Tibial nerve (tissue), 4 donors: ENCODE results near the gene TAS2R60. TPM values are rescaled to one million over a fixed set of nuclear protein-coding genes. Genes with fewer than 3 reads are reported as not detected.
"Not testable (repeated sequence)": the region's sequence is repeated elsewhere in the genome, so short reads cannot be mapped to it uniquely, and the experiment has no call there.

Experiments used
- DNase-seq, 2 donors: peaks; one replicate each; pipeline ENCODE4 v3.0.0-alpha.2; 2019; ENCODE audit warnings: low spot score in 2 of 2
- H3K27ac ChIP-seq, 4 donors: fragments of 200-600 bp; sonication (generic) in 3 of 4; one replicate each; pipeline ENCODE4 v1.5.1; 2017 to 2019; ENCODE audit warnings: mild to moderate bottlenecking in 1 of 4
- H3K27me3 ChIP-seq, 2 donors: fragments of 200-600 bp; sonication (generic) in 1 of 2; one replicate each; pipeline versions ENCODE4 v1.5.1 to v1.6.0; 2017 to 2019
- H3K36me3 ChIP-seq, 3 donors: fragments of 200-600 bp; sonication (generic); one replicate each; pipeline ENCODE4 v1.5.1; 2018 to 2019
- H3K4me1 ChIP-seq, 4 donors: fragments of 200-600 bp; sonication (generic) in 3 of 4; one replicate each; pipeline ENCODE4 v1.5.1; 2017 to 2019
- H3K4me3 ChIP-seq, 4 donors: fragments of 200-600 bp; sonication (generic) in 3 of 4; one replicate each; pipeline ENCODE4 v1.5.1; 2017 to 2019; ENCODE audit warnings: mild to moderate bottlenecking in 1 of 4, moderate library complexity in 1 of 4
- H3K9me3 ChIP-seq, 4 donors: fragments of 200-600 bp; sonication (generic) in 3 of 4; one replicate each; pipeline ENCODE4 v1.5.1; 2017 to 2019
- EP300 ChIP-seq, 2 donors: sonication (generic); formaldehyde crosslinking; IDR thresholded peaks; one replicate each; pipeline ENCODE4 v1.6.1; 2017; ENCODE audit warnings: antibody characterized with exemption in 2 of 2, mild to moderate bottlenecking in 1 of 2
- POLR2A ChIP-seq, 2 donors: fragments of 450-650 bp; IDR thresholded peaks; one replicate each; pipeline ENCODE4 v1.6.1; 2017; ENCODE audit warnings: antibody characterized with exemption in 2 of 2, mild to moderate bottlenecking in 2 of 2, moderate library complexity in 2 of 2
- WGBS, 2 donors: methylation state at CpG; one replicate each; pipeline ENCODE4 v1.1.5; 2018; 5-methylcytosine and 5-hydroxymethylcytosine counted together
- total RNA-seq, 4 donors: library from RNA; depleted of rRNA; stranded (reverse); fragments of >200 nt; gene quantifications; one replicate each; pipeline ENCODE4 v1.1.0, GENCODE V29; 2016
- TF ChIP-seq, protein P1 (sequence below), 5 experiments: fragments of 200-600 bp in 3 of 5; fragments of 450-650 bp in 2 of 5; sonication (generic) in 3 of 5; IDR thresholded peaks; one replicate each; pipeline ENCODE4 v1.5.1; 2016 to 2019; ENCODE audit warnings: antibody characterized with exemption in 5 of 5, mild to moderate bottlenecking in 3 of 5, moderate library complexity in 2 of 5

Gene TAS2R60
- total RNA-seq, 4 donors from 2014 or later = not detected

DNA sequence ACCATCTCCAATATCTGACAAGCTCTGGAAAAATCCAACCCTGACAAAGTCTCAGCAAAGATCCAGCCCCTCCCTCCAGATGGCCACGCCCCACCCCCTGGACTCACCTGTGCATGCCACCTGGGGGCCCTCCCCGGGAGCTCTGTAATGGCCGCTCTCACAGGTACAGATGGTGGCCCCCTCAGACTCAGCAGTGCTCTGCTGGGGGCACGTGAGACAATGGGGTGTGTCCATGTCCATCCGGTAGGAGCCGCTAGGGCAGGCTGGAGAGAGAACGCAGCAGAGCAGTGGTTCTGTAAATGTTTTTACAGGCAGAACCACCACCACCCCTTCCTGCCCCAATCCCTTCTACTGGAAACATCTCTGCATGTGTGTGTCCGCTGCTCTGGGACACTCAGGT, 44.1 kb upstream of the TAS2R60 start:
- Histone ChIP-seq H3K36me3 (no peaks in the 10 kb centered on the region), H3K4me1 (peaks cover 0 to 18% (median 3%) of the 10 kb centered on the region in 4 donors), H3K4me3 (no peak overlapping the region), H3K9me3 (no peaks in the 10 kb centered on the region), H3K27ac (no peak overlapping the region), H3K27me3 (no peaks in the 10 kb centered on the region)
- no peak for DNase-seq
- TF ChIP-seq EP300 (IDR thresholded peaks at IDR 0.05) (no peak), POLR2A (IDR thresholded peaks at IDR 0.05) (no peak)
- TF ChIP-seq, protein P1, sequence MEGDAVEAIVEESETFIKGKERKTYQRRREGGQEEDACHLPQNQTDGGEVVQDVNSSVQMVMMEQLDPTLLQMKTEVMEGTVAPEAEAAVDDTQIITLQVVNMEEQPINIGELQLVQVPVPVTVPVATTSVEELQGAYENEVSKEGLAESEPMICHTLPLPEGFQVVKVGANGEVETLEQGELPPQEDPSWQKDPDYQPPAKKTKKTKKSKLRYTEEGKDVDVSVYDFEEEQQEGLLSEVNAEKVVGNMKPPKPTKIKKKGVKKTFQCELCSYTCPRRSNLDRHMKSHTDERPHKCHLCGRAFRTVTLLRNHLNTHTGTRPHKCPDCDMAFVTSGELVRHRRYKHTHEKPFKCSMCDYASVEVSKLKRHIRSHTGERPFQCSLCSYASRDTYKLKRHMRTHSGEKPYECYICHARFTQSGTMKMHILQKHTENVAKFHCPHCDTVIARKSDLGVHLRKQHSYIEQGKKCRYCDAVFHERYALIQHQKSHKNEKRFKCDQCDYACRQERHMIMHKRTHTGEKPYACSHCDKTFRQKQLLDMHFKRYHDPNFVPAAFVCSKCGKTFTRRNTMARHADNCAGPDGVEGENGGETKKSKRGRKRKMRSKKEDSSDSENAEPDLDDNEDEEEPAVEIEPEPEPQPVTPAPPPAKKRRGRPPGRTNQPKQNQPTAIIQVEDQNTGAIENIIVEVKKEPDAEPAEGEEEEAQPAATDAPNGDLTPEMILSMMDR (IDR thresholded peaks at IDR 0.05) = no peak
- WGBS, 2 donors = 66 to 84% methylated on average over 2 to 8 of the region's 8 CpGs

DNA sequence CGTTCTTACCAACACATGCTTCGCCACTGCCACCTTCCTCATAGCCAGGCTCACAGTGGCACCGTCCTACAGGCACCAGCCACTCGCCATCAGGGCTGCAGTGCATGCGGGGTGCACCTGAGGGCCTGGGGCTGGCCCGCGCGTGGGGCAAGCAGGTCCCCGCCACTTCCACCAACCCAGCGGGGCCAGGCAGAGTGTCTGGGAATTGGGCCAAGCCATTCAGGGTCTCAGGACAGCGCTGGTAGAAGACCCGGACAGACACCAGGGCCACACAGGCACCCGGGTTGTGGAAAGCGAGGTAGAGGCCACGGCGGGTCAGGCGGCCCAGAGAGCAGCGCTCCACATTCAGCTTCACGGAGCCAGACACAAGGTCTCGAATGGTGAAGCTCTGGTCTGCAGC, 43.6 kb upstream of the TAS2R60 start:
- TF ChIP-seq POLR2A (IDR thresholded peaks at IDR 0.05) (no peak), EP300 (IDR thresholded peaks at IDR 0.05) (no peak)
- TF ChIP-seq, protein P1 (IDR thresholded peaks at IDR 0.05) = no peak
- H3K27ac ChIP-seq = no peak overlapping the region
- H3K9me3 ChIP-seq = no peaks in the 10 kb centered on the region
- no peak overlapping the region for H3K4me3 ChIP-seq
- no peaks in the 10 kb centered on the region for H3K27me3 ChIP-seq
- no peak for DNase-seq
- 92% methylated on average over 15 to 20 of the region's 20 CpGs for WGBS, 2 donors
- H3K4me1 ChIP-seq = peaks cover 0 to 17% (median 3%) of the 10 kb centered on the region in 4 donors
- no peaks in the 10 kb centered on the region for H3K36me3 ChIP-seq

DNA sequence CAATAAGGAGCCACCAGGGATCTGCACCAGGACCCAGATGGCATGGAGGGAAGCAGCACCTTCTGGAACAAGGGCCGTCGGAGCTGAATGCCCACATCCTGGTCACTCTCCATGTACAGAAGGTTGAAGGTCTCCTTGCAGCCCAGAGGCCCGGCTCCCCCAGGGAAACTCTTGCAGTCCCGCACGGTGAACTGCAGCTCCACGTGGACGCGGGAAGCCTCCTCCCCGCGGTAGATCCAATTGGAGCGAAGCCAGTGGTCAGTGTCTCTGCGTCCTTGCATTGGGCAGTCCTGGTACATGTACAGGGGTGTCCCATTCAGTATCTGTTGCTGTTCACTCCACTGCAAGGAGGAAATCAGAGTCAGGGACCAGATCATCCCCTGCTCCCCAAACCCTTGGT, 42.0 kb upstream of the TAS2R60 start:
- Histone ChIP-seq H3K36me3 (no peaks in the 10 kb centered on the region), H3K27ac (no peak overlapping the region), H3K4me1 (peaks cover 0 to 1% (median 0%) of the 10 kb centered on the region in 4 donors), H3K4me3 (no peak overlapping the region), H3K27me3 (no peaks in the 10 kb centered on the region), H3K9me3 (no peaks in the 10 kb centered on the region)
- TF ChIP-seq EP300 (IDR thresholded peaks at IDR 0.05) (no peak), POLR2A (IDR thresholded peaks at IDR 0.05) (no peak)
- TF ChIP-seq, protein P1 (IDR thresholded peaks at IDR 0.05) = no peak
- no peak for DNase-seq
- 80 to 90% methylated on average over 10 to 12 of the region's 12 CpGs for WGBS, 2 donors

DNA sequence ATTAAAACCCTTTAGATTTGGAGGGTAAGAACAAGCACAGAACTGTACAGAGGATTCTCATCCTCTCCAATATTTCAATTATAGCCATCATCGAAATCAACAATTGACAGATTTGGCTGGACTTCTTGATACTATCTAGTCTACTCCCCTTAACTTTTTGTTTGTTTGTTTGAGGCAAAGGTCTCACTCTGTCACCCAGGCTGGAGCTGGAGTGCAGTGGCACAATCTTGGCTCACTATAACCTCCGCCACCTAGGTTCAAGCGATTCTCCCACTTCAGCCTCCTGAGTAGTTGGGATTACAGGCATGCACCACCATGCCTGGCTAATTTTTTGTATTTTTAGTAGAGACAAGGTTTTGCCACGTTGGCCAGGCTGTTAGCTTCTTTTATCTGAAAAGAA, 41.0 kb upstream of the TAS2R60 start:
- not testable (repeated sequence) for H3K4me1 ChIP-seq, H3K27me3 ChIP-seq, H3K36me3 ChIP-seq, H3K4me3 ChIP-seq, H3K27ac ChIP-seq, H3K9me3 ChIP-seq, DNase-seq
- WGBS, 2 donors = 83 to 95% methylated on average over 4 of the region's 4 CpGs

DNA sequence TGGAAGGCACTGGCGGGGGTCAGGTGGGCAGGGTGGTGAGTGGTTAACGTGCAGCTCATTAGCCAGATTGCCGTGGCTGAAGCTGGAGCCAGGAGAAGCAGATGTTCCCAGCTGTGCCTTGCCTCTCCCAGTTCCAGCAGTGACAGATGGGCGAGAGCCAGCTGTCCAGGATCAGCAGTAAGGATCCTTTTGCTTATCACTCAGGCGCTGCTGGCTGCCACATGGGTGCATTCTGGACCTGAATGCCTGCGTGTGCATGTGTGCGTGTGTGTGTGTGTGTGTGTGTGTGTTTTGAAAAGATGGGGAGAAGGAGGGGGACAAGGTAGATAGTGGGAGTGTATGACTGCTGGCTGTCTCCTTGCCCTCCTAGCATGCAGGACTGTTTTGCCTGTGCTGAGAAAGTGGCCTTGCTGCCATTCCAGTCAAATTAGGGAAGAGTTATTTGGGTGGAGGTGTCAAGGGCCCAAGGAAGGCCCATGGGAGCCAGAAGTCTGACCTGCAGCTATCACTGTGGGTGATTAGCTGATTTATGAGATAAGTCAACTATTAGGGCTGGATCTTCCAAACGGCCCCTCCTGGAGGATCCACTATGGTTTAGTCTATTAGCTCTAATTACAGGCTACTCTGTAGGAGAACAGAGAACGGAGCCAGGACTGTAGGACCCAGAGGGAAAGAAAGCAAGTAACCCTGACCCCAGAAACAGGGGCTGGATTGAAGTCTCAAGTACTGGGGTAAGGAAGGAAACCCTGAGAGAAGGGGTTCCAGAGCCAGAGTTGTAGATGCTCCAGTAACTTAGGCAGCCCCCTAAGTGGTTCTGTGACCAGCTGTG, 37.9 kb upstream of the TAS2R60 start:
- no peak overlapping the region for H3K4me3 ChIP-seq
- WGBS, 2 donors = 56 to 61% methylated on average over 9 of the region's 9 CpGs
- TF ChIP-seq, protein P1 (IDR thresholded peaks at IDR 0.05) = no peak
- H3K36me3 ChIP-seq = no peaks in the 10 kb centered on the region
- no peak for DNase-seq
- no peak overlapping the region for H3K27ac ChIP-seq
- no peaks in the 10 kb centered on the region for H3K9me3 ChIP-seq
- H3K27me3 ChIP-seq = peaks cover 0 to 5% of the 10 kb centered on the region in 2 donors
- peaks cover 0 to 14% (median 11%) of the 10 kb centered on the region in 4 donors for H3K4me1 ChIP-seq
